GM18511 (cell line): Measurements from ENCODE around the gene TEX51.

Experiments
- ATAC-seq: cut with Tn5 transposase; IDR thresholded peaks from one replicate; pipeline ENCODE4 v1.9.1; 2021; ENCODE audit warnings: mild to moderate bottlenecking, moderate library complexity; ENCODE audit not compliant: unreplicated experiment

TEX51 gene

DNA sequence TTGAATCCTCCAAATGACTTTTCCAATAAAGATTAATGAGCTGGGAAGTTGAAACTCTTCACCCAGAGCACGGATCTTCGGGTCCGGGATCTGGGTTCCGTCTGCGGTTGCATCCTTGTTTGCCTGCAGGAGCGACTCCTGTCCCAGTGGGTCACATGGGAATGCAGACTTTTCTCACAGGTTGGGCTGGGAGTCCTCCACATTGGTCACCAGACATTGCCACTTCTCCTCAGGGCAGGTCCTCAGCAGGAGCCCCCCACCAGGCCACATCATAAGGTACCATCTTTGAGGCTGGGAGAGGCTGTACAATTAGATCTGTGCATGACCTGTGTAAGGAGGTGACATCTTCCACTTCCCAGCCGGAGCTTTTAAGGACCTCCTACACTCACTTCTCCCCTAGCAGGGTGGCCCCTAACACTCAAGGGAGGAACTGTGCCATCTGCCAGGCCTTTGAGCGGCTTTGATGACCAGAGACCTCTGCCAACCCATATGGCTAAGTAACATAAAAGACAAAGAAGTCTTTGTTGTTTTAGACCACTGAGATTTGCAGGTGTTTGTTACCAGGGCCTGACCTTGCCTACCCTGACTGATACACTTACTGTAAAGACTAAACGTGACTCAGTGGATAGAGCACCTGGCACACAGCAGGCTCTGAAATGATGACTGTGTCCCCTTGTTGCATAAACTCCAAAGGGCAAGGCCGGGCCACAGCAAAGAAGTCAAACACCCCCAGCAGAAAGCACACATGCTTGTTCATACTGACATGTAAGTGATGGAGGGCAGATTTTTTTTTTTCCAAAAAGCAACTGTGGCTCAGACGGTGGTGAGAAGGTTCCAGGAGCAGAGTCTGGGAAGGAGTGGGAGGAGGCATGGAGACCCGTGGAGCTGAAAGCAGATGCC, 7.9 kb upstream of the TEX51 start:
- ATAC-seq: no peak

DNA sequence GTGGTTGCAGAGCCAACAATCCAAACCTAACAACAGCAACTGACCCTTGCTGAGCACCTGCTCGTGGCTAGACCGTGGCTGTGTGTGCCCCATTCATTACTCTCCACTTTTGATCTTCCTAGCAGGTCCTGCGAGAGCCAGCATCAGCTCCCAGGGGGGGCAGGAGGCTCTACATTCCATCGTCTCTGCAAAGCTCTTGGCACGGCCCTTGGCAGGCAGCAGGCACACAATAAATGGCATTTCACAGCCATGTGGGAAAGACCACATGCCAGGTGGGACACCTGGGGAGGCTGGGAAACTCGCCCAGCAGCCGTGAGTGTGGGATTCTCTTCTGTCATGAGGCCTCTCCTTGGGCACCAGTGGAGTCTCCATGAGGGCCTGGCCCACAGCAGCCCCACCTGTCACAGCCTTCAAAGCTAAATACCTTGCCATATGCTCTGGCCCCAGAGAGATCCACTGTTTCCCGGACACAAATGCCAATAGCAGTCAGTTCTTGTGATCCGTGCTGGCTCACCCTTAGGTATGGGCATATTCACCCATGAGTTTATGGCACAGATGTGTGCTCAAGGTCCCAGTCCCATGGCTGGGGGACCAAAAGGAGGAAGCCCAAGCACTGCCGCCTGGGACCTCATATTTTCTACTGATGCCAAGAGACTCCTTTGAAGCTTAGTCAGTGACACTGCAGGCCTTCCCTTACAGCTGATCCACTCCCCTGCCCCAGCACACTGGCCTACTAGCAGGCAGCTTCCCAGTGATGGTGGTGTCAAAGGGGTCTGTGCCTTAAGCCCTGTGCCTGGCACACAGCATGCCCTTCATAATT, 6.8 kb upstream of the TEX51 start:
- no peak for ATAC-seq

DNA sequence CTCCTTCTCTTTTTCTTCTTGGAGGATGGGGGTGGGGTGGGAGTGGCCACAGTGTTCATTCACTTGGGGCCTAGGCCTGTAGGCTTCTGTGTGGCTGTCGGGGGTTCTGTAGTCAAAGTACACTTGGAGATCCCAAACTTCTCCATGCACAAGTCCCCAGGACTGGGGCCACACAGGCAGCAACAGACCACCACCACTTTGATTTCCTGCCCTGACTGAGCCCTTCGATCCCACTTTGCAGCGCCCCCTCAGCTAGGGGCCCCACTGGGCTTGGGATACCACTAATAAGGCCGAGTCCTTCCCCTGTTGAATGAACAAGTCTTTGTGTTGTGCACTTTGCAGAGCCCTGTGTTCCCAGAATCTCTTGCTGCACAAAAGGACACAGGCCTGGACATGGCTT, 5.5 kb upstream of the TEX51 start:
- no peak for ATAC-seq

DNA sequence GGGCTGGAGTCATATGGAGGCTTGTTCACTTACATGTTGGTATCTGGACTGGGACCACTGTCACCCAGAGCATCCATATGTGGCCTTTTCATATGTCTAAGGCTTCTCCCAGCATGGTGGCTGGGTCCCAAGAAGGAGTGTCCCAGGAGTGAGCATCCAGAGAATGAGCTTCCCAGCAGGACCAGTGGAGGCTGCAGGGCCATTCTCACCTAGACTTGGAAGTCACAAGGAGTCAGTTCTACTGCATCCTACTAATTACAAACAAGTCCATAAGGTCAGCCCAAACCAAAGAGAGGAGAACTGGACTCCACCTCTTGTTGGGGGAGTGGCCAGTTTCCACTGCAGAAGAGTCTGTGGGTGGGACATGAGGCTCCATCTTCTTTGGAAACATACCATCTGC, 5.1 kb upstream of the TEX51 start:
- no peak for ATAC-seq

DNA sequence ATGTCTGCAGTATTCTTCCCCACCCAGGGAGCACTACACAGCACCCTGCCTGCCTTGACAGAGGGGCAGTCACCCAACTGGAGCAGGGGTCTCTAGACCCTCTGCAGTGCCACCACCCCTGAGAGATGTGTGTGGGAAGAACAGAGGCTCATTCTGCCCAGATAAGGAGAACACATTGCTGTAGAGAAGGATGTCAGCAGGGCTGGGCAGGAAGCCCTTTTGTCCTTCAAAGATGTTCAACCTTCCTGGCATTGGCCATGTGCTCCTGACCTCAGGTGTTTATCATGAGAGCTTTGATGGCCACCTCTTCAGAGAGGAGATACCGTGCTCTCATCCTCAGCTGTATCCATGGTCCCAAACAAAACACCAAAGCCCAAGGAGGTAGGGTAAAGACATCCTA, 4.6 kb upstream of the TEX51 start:
- ATAC-seq: no peak

DNA sequence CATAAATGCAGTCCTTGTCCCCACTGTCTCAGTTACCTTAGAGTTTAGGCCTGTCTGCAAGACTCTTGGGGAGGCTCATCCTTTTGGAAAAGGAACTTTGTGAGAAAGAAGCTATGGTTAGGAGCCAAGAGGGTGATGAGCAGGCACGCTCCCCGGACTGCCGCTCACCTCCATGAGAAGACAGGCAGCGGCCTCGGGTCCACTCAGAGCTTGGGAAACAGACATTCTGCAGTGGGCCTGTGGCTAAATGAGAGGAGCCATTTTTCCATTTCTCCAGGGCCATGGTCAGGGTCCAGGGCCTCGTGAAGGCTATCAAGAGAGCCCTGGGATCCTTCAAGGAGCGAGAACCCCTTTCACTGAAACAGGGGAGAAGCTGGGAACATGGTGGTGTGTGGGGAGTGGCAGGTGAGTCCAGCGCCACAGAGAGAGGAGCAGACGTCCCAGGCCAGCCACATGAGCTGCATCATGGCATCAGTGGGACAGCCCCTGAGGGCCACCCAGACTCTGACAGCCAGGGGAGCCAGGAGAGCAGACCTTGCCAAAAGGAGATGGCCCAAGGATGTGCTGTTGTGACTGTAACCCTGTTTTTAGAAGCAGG, 4.0 kb upstream of the TEX51 start:
- ATAC-seq: no peak

DNA sequence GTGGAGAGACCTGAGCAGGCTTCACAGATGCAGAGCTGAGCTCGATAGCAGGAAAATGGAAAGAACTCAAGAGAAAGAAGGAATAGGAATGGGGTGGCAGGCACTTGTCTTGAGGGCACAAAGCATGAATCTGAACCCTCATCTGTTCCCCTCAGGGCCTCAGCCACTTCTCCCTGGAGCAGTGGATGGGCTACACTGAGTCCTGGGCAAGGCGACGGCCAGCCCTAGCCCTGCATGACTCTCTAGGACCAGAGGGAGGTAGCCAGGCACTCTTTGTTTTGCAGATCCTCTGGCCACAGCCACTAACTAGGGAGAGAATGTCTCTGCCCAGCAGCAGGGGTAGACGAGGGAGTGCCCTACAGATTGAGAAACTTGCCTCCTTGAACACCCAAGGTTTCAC, 3.4 kb upstream of the TEX51 start:
- ATAC-seq: no peak

DNA sequence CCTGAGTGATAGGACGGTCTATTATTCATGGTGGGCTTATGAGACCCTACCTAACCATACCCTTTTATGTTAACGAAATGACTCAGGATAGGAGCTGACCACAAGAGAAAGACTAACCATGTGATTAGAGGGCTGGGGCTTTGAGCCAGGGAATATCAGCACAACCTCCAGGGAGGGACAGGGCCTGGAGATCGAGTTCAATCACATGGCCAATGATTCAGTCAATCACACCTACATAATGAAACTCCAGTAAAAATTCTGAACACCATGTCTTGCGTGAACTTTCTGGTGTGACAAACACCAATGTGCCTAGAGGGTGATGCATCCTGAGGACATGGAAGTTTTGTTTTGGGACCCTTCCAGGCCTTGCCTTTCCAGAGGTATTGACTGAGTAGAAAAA, 2.2 kb upstream of the TEX51 start:
- no peak for ATAC-seq

DNA sequence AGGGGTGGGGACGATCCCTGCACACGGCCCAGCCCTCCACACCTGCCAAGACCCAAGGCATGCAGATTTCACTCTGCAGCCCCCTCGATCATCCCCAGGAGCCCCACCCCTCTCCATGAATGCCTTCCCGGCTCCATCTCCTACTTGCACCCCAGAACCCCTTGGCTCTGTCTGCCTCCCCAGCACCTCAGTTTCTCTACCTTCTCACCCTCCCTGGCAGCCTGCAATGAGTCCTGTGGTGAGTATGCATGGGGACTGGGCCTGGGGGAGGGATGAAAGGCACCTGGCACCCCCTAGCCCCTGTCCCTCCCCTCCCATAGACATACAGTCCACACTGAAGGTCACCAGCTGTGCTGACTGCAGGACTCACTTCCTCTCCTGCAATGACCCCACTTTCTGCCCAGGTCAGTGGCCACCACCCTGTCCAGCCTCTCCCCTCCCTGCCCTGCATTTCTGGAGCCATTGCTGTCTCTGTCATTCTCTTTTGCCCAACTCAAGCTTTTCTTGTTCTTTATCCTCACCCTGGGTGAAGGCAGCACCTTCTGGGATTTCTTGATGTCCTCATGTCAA, 1.0 kb downstream of the TEX51 start:
- ATAC-seq: no peak

DNA sequence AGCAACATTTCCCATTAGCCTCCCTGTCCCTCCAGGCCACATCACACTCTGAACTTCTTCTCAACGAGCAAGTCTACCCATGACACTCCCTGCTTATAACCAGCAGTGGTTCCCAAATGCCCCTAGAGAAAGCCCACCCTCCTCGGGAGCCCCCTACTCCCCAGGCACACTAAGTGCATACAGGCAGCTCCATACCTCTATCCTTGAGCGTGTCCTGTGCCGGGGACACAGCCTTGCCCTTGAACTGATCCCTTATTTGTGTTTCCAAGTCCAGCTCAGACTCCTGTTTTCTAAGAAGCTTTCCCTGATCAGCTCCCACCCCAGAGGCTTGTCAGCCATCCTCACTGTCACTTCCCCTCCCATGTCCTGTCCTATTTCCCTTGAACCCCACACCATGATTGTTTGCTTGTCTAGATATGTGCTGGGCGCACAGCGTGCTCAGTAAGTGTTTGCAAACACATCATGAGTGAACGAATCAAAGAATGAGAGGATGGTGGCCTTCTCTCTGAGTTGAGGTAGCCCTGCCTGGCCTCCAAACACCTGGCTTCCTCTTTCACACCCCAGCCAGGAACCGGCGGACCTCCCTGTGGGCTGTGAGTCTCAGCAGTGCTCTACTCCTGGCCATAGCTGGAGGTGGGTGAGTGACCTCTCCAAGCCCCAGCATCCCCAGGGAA, 2.1 kb downstream of the TEX51 start:
- ATAC-seq: no peak

DNA sequence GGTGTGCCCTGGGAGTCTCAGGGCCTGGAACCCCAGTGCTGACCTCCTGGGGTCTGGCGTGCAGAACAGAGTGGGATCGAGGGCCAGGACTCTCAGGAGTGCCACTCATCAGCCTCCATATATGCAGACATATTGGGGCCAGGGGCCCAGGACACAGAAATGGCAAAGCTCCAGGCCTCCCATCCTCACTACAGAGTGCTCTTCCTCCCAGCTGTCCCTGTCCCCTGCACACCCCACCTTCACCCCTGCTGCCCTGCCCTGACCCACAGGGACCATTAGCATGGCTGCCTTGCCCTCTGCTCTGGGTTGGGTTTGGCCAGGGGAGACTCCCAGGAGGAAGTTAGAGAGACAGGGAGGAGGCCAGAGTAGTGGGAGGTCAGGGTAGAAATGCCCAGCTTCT, 2.8 kb downstream of the TEX51 start:
- no peak for ATAC-seq

DNA sequence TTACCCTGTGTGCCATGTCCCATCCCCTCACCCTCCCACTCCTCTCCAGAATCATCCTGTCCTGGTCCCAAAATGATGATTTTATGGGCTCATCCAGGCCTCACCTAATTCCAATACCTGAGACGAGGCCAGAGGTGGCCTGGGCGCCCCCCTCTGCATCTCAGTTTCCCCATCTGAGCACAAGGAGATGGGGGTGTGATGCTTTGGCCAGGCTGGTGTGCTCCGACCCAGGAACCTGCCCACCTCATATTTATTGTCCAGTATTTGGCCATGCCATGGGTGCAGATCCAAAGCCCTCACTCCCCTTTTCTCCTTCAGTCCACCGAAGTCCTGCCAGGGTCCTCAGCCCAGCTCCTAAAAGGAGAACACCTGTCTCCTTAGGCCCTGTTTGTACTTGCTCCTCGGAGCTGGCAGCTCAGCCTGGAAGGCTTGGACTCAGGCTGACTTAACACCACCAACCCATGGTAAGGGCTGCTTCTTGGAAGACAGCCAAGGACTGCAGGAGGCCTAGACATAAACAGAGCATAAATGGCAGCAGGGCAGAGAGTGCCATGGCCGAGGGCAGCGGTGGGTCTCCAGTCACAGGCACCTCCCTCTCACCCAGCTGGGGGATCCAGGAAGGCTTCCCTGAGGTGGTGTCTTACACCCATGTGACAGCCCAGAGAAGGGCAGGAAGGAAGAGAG, 3.6 kb downstream of the TEX51 start:
- ATAC-seq: no peak

DNA sequence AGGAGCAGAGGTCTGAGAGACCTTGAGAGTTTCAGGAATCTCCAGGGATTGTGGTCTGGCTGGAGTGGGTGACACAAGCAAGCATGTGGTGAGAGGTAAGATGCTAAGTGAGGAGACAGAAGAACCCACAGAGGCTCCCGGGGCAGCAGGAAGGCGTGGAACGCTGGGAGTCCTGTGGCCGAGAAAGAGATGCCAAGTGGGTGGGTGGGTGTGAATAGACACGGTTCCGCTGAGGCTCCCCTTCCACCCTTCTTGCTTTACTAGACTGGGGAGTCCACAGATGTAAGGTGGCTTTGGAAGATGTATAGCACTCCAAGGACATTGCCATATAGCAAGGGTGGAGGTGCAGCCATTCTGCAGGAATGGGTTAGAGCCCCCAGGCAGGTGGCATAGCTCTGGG, 4.2 kb downstream of the TEX51 start:
- no peak for ATAC-seq

DNA sequence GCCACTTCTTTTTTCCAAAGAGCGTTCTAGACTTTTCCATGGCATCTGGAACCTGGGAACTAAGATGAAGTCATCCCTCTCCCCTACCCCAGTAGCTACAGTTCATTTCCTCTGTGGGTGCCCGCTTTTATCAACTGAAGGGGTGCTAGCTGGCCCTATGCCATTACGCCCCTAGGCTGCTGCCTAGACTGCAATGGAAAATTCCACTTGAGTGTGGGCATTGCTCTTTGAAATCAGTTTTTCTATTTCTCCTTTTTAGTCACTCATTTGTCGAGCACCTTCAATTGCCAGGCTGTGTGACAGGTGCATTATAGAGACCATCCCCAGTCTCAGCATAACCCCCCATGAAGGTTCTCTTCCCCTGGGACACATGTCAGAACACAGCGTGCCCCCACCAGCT, 7.3 kb downstream of the TEX51 start:
- no peak for ATAC-seq

DNA sequence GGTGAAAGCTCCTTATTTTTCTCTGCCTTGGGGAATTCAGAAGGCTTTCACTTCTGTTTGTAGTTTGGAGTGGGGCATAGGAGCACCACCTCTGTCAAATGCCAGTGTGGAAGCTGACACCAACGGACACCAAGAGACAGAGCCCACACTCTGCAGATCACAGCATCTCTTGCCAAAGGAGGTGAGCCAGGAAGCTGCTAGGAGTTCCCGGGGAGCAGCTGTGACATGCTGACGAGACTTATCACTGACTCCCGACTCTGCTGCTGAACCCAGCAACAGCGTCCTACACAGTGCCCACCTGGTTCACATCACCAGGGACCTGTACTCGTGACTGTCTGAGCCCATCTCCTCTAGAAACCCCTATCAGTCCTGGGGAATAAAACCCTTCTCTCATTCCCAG, 8.1 kb downstream of the TEX51 start:
- no peak for ATAC-seq

DNA sequence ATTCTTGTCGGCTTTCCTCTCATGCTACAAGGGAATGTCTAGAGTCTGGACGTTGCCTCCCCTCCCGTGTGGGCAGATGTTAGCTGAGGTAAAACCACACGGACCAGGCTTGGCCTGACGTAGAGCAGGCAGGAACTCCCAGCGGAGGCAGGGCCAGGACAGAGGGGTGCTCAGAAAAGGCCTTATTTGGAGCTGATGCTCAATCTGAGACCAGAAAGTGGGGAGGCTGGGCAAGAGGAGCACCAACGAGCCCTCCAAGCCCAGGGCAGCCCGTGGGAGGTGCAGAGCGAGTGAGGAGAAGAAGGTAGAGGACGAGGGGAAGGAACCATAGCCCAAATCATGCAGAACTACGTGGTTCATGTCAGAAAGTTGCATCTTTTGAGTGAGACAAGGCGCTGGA, 9.0 kb downstream of the TEX51 start:
- ATAC-seq: no peak

DNA sequence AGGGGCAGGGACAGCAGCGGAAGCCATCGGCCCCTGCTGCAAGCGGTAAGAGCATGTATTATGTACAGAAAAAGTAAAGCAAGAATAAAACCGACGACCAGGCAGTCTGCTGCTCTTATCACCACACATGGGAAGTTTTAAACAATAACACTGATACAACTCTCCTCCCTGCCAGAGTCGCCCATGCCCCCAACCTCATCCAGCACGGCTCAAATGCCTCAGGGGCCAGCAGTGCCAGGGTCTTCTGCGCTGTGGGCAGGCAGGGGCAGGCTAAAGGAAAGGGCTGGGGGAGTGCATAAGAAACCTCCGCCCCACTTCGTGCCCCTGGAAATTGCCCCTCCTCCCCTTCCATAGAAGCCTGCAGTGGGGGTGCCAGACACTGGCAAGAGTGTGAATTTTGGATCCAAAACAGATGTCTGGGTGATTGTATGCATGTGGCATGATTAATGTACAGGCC, 10.1 kb downstream of the TEX51 start:
- ATAC-seq: no peak

DNA sequence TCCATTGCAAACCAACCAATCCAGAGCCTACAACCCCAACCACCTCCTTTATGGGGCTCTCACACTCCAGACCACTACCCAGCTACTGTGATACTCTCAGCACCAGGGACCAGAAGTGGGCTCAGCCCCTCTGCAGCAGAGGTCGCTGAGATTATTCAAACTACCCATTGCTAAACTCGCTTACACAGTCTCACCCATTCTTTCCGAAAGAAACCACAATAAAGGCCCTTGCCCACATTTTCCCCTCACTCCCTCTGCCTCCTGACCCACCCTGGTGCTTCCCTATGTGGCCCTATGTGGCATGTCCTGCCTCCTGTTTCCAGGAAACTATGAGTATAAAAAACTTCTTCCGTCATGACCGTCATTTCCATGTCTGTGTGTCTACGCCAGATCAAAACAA, 10.7 kb downstream of the TEX51 start:
- ATAC-seq: no peak

DNA sequence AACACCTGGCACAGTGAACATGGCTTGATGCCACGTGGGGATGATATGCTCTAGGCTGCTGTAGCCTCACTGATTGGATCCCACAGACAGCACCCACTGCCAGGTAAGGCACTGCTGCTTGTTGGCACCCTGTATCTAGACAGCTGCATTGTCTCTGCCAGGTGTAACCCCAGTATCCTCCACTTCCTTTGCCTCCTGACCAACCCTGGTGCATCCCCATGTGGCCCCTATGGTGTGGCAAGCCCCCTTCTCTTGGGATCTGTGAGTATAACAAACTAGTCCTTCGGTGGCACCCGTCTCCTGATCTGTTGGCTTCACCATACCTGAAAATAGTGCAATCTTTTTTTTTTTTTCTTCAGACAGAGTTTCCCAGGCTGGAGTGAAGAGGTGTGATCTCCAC, 11.1 kb downstream of the TEX51 start:
- no peak for ATAC-seq

DNA sequence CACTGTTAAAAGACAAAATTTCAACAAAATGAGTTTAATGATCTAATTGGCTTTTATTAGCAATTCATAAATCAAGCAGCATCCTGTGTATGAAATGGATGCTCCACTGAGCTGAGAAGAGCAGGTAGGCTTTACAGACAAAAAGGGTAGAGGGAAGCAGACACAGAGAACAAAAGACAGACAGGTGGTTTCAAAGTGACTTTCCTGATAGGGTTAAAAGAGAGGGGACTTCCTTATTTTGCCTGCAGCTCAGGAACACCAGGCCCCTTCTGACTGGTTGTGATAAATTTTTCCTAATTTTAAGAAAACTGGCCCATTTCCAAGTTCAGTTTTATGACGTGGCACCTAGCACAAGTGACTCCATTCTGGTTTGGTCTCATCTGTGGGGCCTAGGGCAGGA, 11.9 kb downstream of the TEX51 start:
- no peak for ATAC-seq
